Measurements from ENCODE around the gene AKAP5. TPM values are rescaled to one million over a fixed set of nuclear protein-coding genes. Genes with fewer than 3 reads are reported as not detected.

Gene AKAP5
- total RNA-seq, 2 donors from 2014 or later = 0.51 to 0.82 TPM

DNA sequence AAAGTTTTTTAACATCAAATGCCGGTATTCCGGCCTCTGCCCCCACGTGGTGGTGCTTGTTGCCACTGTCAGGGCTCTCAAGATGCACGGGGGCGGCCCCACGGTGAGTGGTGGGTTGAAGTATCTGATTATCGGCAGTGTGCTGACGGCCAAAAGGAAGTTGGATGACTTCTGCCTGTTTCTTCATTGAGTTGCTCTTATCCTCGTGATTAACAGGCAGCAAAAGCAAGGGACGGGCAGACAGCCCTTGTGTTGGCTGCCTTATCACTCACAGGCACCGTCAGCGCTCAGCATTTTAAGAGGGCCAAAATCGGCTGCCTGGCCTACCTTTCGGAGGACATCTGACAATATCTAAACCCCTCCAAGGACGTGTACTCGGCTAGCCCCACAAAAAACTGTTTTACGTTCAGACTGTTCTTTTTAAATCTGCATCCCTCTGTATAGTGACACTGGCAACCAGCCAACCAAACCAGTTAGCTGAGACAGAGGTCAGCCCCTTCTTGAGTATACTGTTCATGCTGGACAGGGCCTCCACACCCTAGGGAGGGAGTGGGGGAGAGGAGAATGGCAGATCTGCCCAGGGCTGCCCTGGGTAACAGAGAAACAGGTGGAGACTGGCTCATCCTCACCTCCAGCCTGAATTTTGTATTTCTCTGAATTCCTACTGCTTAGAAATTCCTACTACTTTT lies 22.9 kb upstream of the AKAP5 start:
- Histone ChIP-seq H3K27ac (no peak overlapping the region), H3K27me3 (replicated peaks; ENCODE audit: insufficient read depth) (no peaks in the 10 kb centered on the region), H3K9me3 (no peaks in the 10 kb centered on the region), H3K36me3 (no peaks in the 10 kb centered on the region), H3K4me3 (no peak overlapping the region), H3K4me1 (replicated peaks) (no peaks in the 10 kb centered on the region)
- no peak for TF ChIP-seq POLR2A (IDR thresholded peaks at IDR 0.05)
- TF ChIP-seq, protein P1, sequence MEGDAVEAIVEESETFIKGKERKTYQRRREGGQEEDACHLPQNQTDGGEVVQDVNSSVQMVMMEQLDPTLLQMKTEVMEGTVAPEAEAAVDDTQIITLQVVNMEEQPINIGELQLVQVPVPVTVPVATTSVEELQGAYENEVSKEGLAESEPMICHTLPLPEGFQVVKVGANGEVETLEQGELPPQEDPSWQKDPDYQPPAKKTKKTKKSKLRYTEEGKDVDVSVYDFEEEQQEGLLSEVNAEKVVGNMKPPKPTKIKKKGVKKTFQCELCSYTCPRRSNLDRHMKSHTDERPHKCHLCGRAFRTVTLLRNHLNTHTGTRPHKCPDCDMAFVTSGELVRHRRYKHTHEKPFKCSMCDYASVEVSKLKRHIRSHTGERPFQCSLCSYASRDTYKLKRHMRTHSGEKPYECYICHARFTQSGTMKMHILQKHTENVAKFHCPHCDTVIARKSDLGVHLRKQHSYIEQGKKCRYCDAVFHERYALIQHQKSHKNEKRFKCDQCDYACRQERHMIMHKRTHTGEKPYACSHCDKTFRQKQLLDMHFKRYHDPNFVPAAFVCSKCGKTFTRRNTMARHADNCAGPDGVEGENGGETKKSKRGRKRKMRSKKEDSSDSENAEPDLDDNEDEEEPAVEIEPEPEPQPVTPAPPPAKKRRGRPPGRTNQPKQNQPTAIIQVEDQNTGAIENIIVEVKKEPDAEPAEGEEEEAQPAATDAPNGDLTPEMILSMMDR (IDR thresholded peaks at IDR 0.05) = no peak
- TF ChIP-seq POLR2AphosphoS5 (IDR thresholded peaks at IDR 0.05) = no peak
- no peak for DNase-seq (ENCODE audit: low spot score)
- 75% methylated on average over 17 of the region's 17 CpGs for WGBS
- intact Hi-C loops (cut with DNase I) = no loop called here

DNA sequence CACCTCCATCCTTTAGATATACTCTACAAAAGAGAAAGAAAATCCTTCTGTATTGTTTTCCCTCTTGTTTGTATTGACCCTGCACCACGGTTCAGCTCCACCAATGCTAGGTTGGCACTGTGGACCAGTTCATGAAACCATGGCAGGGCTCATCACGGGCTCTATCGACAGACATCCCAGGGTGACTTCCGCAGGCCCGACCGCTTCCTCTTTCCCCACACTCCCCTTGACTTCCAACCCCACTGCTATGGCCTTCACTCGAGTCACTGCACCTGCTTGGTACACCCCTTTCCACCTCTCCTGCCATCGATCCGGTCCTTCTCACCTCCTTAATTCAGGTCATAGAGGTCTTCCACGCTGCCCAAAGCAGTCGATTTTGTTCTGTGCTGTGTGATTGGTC lies 21.2 kb upstream of the AKAP5 start:
- no peak overlapping the region for H3K4me3 ChIP-seq
- no peaks in the 10 kb centered on the region for H3K4me1 ChIP-seq (replicated peaks)
- WGBS = 91% methylated on average over 11 of the region's 11 CpGs
- no peak overlapping the region for H3K27ac ChIP-seq
- no peaks in the 10 kb centered on the region for H3K9me3 ChIP-seq
- H3K27me3 ChIP-seq (replicated peaks; ENCODE audit: insufficient read depth) = no peaks in the 10 kb centered on the region
- intact Hi-C loops (cut with DNase I) = no loop called here
- H3K36me3 ChIP-seq = no peaks in the 10 kb centered on the region
- no peak for TF ChIP-seq POLR2AphosphoS5 (IDR thresholded peaks at IDR 0.05)
- TF ChIP-seq, protein P1 (IDR thresholded peaks at IDR 0.05) = no peak
- TF ChIP-seq POLR2A (IDR thresholded peaks at IDR 0.05) = no peak
- DNase-seq (ENCODE audit: low spot score) = no peak

GRCh38 chr14:64444984-64445845 lies 20.1 kb upstream of the AKAP5 start:
- DNase-seq (ENCODE audit: low spot score) = no peak
- no peaks in the 10 kb centered on the region for H3K27me3 ChIP-seq (replicated peaks; ENCODE audit: insufficient read depth)
- H3K4me1 ChIP-seq (replicated peaks) = no peaks in the 10 kb centered on the region
- H3K27ac ChIP-seq = no peak overlapping the region
- H3K4me3 ChIP-seq = no peak overlapping the region
- WGBS = 63% methylated on average over 7 of the region's 7 CpGs
- TF ChIP-seq POLR2A (IDR thresholded peaks at IDR 0.05) (no peak), POLR2AphosphoS5 (IDR thresholded peaks at IDR 0.05) (no peak)
- TF ChIP-seq, protein P1 (IDR thresholded peaks at IDR 0.05) = no peak
- H3K9me3 ChIP-seq = no peaks in the 10 kb centered on the region
- H3K36me3 ChIP-seq = no peaks in the 10 kb centered on the region
- intact Hi-C loops (cut with DNase I) = no loop called here

DNA sequence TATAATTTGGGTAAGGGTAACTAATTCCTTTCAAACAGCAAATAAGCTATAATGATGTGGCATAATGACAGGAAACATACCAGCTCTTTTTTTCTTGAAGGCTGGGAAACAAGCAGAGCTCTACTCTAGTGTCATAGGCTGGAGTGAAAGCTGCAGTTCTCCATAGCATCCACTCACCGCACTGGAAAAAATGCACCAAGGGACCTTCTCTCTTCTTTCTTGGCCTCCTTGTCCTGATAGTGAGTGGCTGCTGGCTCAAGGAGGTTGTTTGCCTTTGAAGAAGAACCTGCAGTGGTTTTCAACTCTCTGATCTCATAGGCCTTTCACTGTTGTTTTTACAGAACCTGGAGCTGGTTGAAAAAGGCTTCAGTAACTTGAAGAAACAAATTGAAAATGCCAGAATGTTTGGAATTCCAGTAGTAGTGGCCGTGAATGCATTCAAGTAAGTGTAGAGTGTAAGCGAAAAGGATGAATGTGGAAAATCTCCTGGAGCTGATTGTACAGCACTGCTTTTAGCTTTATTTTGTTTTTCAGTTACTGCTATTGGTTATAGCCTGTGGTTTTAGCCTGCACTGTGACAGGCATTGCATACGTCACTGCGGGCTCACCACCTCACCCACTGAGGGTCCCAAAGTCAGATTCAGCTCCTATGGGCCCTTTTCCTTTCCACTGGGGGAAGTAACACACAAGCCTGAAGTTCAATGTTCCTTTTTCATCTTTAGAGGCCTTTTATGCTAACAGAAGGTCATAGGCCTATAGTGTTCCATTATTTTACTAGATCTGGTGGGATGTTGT lies 17.2 kb upstream of the AKAP5 start:
- no peaks in the 10 kb centered on the region for H3K9me3 ChIP-seq
- TF ChIP-seq, protein P1 (IDR thresholded peaks at IDR 0.05) = no peak
- TF ChIP-seq POLR2A (IDR thresholded peaks at IDR 0.05) = no peak
- no peak for TF ChIP-seq POLR2AphosphoS5 (IDR thresholded peaks at IDR 0.05)
- H3K27me3 ChIP-seq (replicated peaks; ENCODE audit: insufficient read depth) = no peaks in the 10 kb centered on the region
- H3K27ac ChIP-seq = no peak overlapping the region
- H3K36me3 ChIP-seq = no peaks in the 10 kb centered on the region
- no peak for DNase-seq (ENCODE audit: low spot score)
- intact Hi-C loops (cut with DNase I) = no loop called here
- H3K4me1 ChIP-seq (replicated peaks) = no peaks in the 10 kb centered on the region
- 90% methylated on average over 5 of the region's 5 CpGs for WGBS
- H3K4me3 ChIP-seq = no peak overlapping the region
